ENCODE data around the gene AZGP1.
A peak's percentile ranks its signal among the peaks of the same experiment; 100 is the strongest.
"Not testable (repeated sequence)": the region's sequence is repeated elsewhere in the genome, so short reads cannot be mapped to it uniquely, and the experiment has no call there.

Gene AZGP1

DNA sequence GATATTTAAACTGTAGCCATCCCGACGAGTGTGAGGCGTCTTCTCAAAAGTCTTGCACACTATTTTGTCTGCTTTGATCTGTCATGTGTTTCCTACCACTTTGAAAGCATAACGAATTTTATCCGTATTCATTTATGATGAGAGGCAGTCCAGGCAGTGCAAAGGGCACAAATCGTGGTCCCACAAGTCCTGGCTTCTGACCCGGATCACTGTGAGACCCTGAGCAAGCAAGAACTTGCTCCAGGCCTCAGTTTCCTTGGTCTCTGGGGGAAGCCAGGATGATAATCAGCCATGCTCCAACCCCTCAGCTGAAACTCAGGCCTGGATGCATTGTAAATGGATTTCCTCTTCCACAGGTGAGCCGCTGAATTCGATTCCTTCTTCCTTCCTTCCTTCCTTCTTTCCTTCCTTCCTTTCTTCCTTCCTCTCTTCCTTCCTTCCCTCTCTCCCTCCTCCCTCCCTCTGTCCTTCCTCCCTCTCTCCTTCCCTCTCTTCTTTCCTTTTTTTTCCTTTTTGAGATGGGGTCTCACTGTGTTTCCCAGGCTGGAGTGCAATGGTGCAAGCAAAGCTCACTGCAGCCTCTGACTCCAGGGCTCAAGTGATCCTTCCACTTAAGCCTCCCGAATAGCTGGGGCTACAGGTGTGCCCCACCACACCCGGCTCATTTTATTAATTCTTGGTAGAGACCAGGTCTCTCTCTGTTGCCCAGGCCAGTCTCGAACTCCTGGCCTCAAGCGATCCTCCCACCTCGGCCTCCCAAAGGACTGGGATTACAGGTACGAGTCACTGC, 21.1 kb upstream of the AZGP1 start:
- DNase-seq = no peak

GRCh38 chr7:99994819-99995218, 19.0 kb upstream of the AZGP1 start:
- no peak for DNase-seq

DNA sequence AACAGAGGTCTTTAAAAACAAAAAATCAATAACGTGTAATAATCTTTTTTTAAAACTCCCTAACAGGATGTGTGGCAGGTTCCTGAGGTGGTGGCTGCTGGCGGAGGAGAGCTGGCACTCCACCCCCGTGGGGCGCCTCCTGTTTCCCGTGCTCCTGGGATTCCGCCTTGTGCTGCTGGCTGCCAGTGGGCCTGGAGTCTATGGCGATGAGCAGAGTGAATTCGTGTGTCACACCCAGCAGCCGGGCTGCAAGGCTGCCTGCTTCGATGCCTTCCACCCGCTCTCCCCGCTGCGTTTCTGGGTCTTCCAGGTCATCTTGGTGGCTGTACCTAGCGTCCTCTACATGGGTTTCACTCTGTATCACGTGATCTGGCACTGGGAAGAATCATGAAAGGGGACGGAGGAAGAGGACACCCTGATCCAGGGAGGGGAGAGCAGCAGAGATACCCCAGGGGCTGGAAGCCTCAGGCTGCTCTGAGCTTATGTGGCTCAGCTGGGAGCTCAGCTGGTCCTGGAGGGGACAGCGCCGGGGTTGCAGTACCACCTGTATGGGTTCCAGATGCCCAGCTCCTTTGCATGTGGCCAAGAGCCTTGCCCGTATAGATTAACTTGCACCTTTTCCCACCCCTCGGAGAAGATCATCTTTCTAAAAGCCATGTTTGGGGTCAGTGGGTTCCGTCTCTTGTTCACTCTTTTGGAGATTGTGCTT, 16.7 kb upstream of the AZGP1 start:
- DNase-seq = no peak

DNA sequence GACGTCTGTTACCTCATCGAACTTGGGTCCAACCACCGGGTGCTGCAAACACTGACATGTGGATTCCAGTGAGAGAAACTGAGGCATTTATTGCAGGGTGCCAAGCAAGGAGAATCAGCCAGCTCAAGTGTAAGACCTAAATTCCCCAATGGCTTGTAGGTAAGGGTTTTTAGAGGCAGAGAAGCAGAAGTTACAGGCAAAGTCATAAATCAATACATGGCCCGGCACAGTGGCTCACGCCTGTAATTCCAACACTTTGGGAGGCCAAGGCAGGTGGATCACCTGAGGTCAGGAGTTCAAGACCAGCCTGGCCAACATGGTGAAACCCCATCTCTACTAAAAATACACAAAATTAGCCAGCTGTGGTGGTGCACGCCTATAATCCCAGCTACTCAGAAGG, 15.7 kb upstream of the AZGP1 start:
- DNase-seq = not testable (repeated sequence)

DNA sequence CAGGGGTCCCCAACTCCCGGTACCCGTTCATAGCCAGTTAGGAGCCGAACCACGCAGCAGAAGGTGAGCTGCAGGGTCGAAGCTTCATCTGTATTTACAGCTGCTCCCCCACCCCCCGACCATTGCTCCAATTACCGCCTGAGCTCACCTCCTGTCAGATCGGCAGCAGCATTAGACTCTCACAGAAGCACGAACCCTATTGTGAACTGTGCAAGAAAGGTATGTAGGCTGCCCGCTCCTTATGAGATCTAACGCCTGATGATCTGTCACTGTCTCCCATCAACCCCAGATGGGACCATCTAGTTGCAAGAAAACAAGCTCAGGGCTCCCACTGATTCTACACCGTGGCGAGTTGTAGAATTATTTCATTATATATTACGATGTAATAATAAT, 14.6 kb upstream of the AZGP1 start:
- peak in 1 of 2 experiments; percentile 39 for DNase-seq

DNA sequence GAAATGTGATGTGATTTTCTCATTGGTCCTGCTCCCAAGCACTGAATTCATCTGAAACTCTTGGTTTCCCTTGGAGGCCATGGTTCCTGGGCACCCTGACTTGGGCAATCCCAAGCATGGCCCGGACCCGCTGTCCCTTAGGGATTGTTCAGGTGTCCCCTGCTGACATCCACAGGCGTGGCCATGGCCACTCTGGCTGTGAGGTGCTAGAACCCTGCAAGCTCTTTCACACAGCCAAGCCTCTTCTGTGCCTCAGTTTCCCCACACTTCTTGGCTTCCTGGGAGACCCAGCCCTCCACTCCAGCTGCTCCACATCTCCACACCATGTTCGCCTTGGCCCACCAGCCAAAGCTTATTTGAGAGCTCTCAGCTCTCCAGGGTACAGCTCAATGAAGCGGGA, 12.0 kb upstream of the AZGP1 start:
- DNase-seq = no peak

DNA sequence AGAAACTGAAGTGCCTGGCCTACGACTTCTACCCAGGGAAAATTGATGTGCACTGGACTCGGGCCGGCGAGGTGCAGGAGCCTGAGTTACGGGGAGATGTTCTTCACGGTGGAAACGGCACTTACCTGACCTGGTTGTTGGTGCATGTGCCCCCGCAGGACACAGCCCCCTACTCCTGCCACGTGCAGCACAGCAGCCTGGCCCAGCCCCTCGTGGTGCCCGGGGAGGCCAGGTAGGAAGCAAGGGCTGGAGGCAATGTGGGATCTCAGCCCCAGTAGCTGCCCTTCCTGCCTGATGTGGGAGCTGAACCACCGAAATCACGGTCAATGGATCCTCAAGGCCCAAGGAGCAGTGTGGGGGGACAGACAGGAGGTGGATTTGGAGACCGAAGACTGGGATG, 11.5 kb upstream of the AZGP1 start:
- not testable (repeated sequence) for DNase-seq

DNA sequence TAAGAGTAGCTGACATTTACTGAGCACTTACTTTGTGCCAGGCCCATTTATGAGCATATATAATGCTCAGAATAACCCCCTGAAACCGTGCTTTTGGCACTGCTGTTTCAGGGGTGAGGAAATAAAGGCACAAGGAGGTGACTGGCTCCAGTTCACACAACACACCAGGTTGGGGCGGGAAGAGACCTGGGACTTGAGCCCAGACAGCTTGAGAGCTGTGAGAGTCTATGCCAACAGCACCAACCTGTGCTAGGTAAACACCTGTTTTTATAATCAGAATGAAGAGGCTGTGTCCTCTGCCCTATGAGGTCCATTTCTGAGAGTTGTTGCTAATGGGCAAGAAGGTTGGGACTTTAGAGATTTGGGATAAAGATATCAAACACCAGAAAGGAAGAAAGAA, 8.8 kb upstream of the AZGP1 start:
- DNase-seq = no peak

DNA sequence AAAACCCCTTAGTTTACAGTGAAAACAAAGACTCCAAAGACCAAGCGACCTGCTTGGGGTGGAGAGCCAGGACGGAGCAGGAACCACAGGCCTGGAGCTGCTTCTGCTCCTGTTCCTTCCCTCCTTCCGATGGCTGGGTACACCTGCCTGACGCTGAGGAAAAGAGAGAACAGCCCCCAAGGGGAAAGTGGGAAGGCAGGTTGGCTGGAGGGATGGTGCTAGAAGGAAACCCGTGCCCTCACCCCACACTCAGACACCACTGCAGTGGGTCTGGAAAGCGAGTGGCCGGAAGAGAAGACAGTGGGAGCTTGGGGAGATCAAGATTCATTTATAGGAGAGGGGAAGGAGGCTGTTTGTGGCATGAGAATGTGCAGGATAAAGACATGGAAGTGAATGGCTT, 5.2 kb upstream of the AZGP1 start:
- not testable (repeated sequence) for DNase-seq

- DNase-seq = not testable (repeated sequence)
These were observed 4.6 kb upstream of the AZGP1 start for GRCh38 chr7:99980448-99980872.

- DNase-seq = peak; percentile 52 to 63
These were observed 4.0 kb upstream of the AZGP1 start for GRCh38 chr7:99979814-99980225.

- no peak for DNase-seq
These were observed 795 bp upstream of the AZGP1 start for GRCh38 chr7:99976626-99977025.

DNA sequence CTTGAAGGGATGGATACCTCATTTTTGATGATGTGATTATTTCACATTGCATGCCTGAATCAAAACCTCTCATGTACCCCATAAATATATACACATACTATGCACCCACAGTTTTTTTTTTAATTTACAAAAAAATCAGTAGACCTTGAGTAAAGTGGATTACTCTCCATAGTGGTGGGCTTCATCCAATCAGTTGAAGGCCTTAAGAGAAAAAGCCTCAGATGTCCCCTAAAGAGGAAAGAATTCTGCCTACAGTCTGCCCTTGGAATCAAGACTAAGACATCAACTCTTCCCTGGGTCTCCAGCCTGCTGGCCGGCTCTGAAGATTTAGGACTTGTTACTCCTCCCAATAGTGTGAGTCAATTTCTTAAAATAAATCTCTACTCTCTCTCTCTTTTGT, 1.1 kb downstream of the AZGP1 start:
- no peak for DNase-seq

- not testable (repeated sequence) for DNase-seq
These were observed 2.0 kb downstream of the AZGP1 start for GRCh38 chr7:99973817-99974216.

DNA sequence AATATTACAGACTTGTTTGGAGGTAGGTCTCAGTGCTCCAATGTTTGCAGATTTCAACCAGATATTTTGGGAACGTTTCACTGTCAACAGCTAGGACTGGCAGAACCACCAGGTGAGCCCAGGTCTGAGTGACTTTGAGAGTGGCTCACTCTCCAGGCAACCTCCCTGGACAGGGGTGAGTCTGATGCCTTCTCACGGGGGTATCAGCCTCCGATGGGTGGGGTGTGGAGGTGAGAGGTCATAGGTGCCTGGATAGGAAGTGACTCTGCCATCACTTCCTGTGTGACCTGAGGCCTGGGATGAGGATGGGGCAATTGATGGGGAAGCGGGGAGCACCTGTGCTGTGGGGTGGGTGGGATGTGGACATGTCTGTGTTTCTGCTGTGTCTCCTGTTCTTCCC, 4.6 kb downstream of the AZGP1 start:
- DNase-seq = no peak

- peak; percentile 35 to 50 for DNase-seq
These were observed 6.0 kb downstream of the AZGP1 start for GRCh38 chr7:99969813-99970212.

DNA sequence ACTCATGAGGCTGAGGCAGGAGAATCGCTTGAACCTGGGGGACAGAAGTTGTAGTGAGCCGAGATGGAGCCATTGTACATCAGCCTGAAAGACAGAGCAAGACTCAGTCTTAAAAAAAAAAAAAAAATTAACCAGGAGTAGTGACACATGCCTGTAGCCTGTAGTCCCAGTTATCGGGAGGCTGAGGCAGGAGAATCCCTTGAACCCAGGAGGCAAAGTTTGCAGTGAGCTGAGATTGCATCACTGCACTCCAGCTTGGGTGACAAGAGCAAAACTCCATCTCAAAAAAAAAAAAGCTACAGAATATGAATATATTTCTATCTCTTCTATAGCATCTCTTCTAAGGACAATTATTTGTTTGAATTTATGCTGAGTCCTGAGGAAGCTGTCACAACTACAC, 6.5 kb downstream of the AZGP1 start:
- DNase-seq = no peak

- DNase-seq = no peak
These were observed 17.1 kb downstream of the AZGP1 start for GRCh38 chr7:99958564-99959227.

- DNase-seq = no peak
These were observed 20.6 kb downstream of the AZGP1 start for GRCh38 chr7:99955247-99955646.

GRCh38 chr7:99954643-99955042, 21.2 kb downstream of the AZGP1 start:
- not testable (repeated sequence) for DNase-seq

DNA sequence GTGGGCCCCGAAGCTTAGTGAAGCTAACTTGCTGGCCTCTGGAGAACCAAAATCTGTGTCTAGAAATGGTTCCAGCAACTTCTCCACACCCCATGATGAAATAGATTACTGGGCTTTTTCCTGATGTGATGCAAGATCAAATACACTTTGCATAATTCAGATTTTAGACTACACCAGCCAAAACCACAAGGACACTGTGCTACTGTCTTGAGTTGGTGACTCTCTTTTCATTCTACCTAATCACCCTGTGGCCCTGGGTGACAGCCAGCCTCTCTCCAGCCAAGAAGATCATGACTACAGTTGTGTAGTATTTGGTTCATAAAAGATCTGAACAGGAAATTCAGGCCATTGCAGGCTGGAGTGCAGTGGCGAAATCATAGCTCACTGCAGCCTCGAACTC, 22.2 kb downstream of the AZGP1 start:
- no peak for DNase-seq

DNA sequence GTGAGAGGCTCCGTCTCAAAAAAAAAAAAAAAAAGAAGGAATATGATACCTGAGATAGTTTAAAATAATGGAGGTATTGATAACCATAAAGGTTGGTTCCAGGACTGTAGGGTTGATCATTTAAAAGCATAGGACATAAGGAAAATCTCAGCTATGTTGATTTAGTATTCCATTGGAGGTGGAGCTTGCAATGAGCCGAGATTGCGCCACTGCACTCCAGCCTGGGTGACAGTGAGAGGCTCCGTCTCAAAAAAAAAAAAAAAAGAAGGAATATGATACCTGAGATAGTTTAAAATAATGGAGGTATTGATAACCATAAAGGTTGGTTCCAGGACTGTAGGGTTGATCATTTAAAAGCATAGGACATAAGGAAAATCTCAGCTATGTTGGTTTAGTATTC, 23.2 kb downstream of the AZGP1 start:
- not testable (repeated sequence) for DNase-seq

GRCh38 chr7:99950819-99951218, 25.0 kb downstream of the AZGP1 start:
- not testable (repeated sequence) for DNase-seq
